GM12891 (cell line): ENCODE results near the gene ZNF747.
A peak's percentile ranks its signal among the peaks of the same experiment; 100 is the strongest.

Source experiments
- PAX5 ChIP-seq: IDR thresholded peaks from 2 replicates; pipeline ENCODE4 v1.6.1; 2011; ENCODE audit warnings: low read length, moderate library complexity, mild to moderate bottlenecking; ENCODE audit not compliant: insufficient read depth, severe bottlenecking
- POLR2A ChIP-seq: IDR thresholded peaks from 2 replicates; pipeline ENCODE4 v1.6.1; 2011; ENCODE audit warnings: low read depth, low read length, control low read depth
- POLR2AphosphoS5 ChIP-seq: IDR thresholded peaks from 2 replicates; pipeline ENCODE4 v1.6.1; 2011; ENCODE audit warnings: low read depth, low read length, control low read depth
- POU2F2 ChIP-seq: IDR thresholded peaks from 2 replicates; pipeline ENCODE4 v1.6.1; 2011; ENCODE audit warnings: low read depth, mild to moderate bottlenecking, control low read depth, low read length, moderate library complexity
- SPI1 ChIP-seq: IDR thresholded peaks from 2 replicates; pipeline ENCODE4 v1.6.1; 2011; ENCODE audit warnings: low read depth, low read length, control low read depth
- TAF1 ChIP-seq: IDR thresholded peaks from 2 replicates; pipeline ENCODE4 v1.6.1; 2011; ENCODE audit warnings: low read depth, low read length, control low read depth

DNA sequence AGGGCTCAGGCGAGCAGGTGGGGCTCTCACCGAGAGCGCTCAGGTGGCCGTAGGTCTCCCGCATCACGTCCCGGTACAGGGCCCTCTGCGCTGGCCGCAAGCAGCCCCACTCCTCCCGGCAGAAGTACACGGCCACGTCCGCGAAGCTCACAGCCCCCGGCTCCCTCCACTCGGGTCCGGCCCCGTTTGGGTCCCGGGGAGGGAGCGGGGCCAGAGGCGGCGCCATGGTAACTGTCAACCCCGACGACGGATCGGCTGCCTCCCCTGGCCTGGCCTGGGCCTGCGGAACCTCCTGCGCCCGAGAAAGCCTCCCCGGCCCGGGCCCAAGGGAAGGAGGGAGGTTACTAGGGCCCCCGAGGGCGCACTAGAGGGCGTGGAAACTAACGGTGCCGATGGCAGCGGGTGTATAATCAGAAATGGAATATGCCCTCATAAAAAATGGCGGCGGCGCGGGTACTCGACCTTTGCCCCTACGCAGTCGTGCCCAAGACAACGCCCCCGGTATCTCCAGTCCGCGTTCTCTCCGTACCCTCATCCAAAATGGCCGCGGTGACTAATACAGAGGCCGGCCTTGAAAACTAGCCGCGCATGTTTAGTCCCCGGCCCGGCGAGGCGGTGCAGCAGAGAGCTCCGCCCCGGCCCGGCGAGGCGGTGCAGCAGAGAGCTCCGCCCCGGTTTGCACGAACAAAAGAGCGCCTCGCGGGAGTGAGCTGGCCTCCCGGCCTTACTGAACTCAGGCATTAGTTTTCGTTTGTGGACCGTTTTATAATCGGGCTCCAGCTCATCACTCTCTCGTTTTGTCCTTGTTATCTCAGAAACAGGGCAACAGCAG is 23.5 kb upstream of the ZNF747 start, which contains the start of gene ZNF764:
- no peak for TF ChIP-seq SPI1
- peak; percentile 64; the same call in 1 of the 2 replicates for TF ChIP-seq POLR2A
- TF ChIP-seq TAF1, result 0 out of 2 replicates have a peak, but pooled peaks have one; percentile 42
- TF ChIP-seq POLR2AphosphoS5, result no peak
- TF ChIP-seq POU2F2, result no peak
- TF ChIP-seq PAX5, result no peak
